ENCODE data around the gene KDM6A.
"Not testable (repeated sequence)": the region's sequence is repeated elsewhere in the genome, so short reads cannot be mapped to it uniquely, and the experiment has no call there.

GRCh38 chrX:44911074-44911600, 38.1 kb downstream of the KDM6A start:
- TF ChIP-seq CTCF (optimal IDR thresholded peaks at IDR 0.05 in 1 of 3, IDR thresholded peaks at IDR 0.05 in 1 of 3, conservative IDR thresholded peaks at IDR 0.05 in 1 of 3; ENCODE audit: extremely low read depth in 1 of 3, insufficient read depth in 2 of 3, low read length in 3 of 3); EZH2 (IDR thresholded peaks at IDR 0.05; ENCODE audit: low read length): not testable (repeated sequence)
